Type B pancreatic cell (in vitro differentiated cells): Measurements from ENCODE around the gene PDE9A. TPM values are rescaled to one million over a fixed set of nuclear protein-coding genes. Genes with fewer than 3 reads are reported as not detected.

Experiments used
- DNase-seq: peaks from one replicate; pipeline ENCODE4 v3.0.0; 2021; ENCODE audit warnings: mixed read lengths; ENCODE audit not compliant: unreplicated experiment; ENCODE audit errors: extremely low spot score
- H3K27ac Mint-ChIP-seq: 2 replicates; pipeline ENCODE4 v1.8.0; 2021; ENCODE audit warnings: mild to moderate bottlenecking, mixed read lengths
- H3K27me3 Mint-ChIP-seq: 2 replicates; pipeline ENCODE4 v1.8.0; 2021; ENCODE audit warnings: mixed read lengths
- H3K36me3 Mint-ChIP-seq: 2 replicates; pipeline ENCODE4 v1.8.0; 2021; ENCODE audit warnings: mixed read lengths
- H3K4me1 Mint-ChIP-seq: one replicate; pipeline ENCODE4 v1.8.0; 2021; ENCODE audit warnings: mixed read lengths; ENCODE audit not compliant: unreplicated experiment
- H3K4me3 Mint-ChIP-seq: 2 replicates; pipeline ENCODE4 v1.8.0; 2021; ENCODE audit warnings: mild to moderate bottlenecking, mixed read lengths
- H3K9me3 Mint-ChIP-seq: 2 replicates; pipeline ENCODE4 v1.8.0; 2021; ENCODE audit warnings: mixed read lengths
- CTCF ChIP-seq: fragments of 200-600 bp; sonication (generic); conservative IDR thresholded peaks from 2 replicates; pipeline ENCODE4 v1.5.0; 2021; ENCODE audit warnings: antibody characterized with exemption, mild to moderate bottlenecking
- total RNA-seq: library from RNA; stranded (reverse); gene quantifications from 2 replicates; pipeline ENCODE4 v1.2.1, GENCODE V29; 2021; ENCODE audit warnings: low replicate concordance

PDE9A gene
- total RNA-seq, 1 donor from 2014 or later: 18.6 TPM

GRCh38 chr21:42656872-42657271 is 3.5 kb downstream of the PDE9A start:
- peaks cover 32% of the 10 kb centered on the region for H3K4me1 Mint-ChIP-seq
- H3K27me3 Mint-ChIP-seq: peaks cover 20% of the 10 kb centered on the region
- H3K4me3 Mint-ChIP-seq: peak overlapping the region; percentile 41
- no peak for DNase-seq
- no peaks in the 10 kb centered on the region for H3K9me3 Mint-ChIP-seq
- H3K27ac Mint-ChIP-seq: no peak overlapping the region
- H3K36me3 Mint-ChIP-seq: peaks cover 5% of the 10 kb centered on the region
- no peak for TF ChIP-seq CTCF

GRCh38 chr21:42657676-42658319 is 4.4 kb downstream of the PDE9A start:
- no peak overlapping the region for H3K27ac Mint-ChIP-seq
- no peak for TF ChIP-seq CTCF
- H3K36me3 Mint-ChIP-seq: peaks cover 5% of the 10 kb centered on the region
- peaks cover 31% of the 10 kb centered on the region for H3K4me1 Mint-ChIP-seq
- H3K27me3 Mint-ChIP-seq: peaks cover 20% of the 10 kb centered on the region
- H3K9me3 Mint-ChIP-seq: no peaks in the 10 kb centered on the region
- H3K4me3 Mint-ChIP-seq: no peak overlapping the region
- DNase-seq: no peak

- H3K36me3 Mint-ChIP-seq: peaks cover 5% of the 10 kb centered on the region
- no peak for TF ChIP-seq CTCF
- H3K27ac Mint-ChIP-seq: peak overlapping the region; percentile 51
- peaks cover 18% of the 10 kb centered on the region for H3K27me3 Mint-ChIP-seq
- H3K4me1 Mint-ChIP-seq: peaks cover 28% of the 10 kb centered on the region
- no peaks in the 10 kb centered on the region for H3K9me3 Mint-ChIP-seq
- peak overlapping the region; percentile 62 for H3K4me3 Mint-ChIP-seq
- DNase-seq: no peak
Measured at GRCh38 chr21:42658320-42659105, 5.1 kb downstream of the PDE9A start.

GRCh38 chr21:42659416-42660117 is 6.1 kb downstream of the PDE9A start:
- H3K4me1 Mint-ChIP-seq: peaks cover 26% of the 10 kb centered on the region
- DNase-seq: no peak
- no peak overlapping the region for H3K4me3 Mint-ChIP-seq
- no peaks in the 10 kb centered on the region for H3K9me3 Mint-ChIP-seq
- peaks cover 5% of the 10 kb centered on the region for H3K36me3 Mint-ChIP-seq
- peaks cover 16% of the 10 kb centered on the region for H3K27me3 Mint-ChIP-seq
- no peak for TF ChIP-seq CTCF
- no peak overlapping the region for H3K27ac Mint-ChIP-seq

GRCh38 chr21:42660118-42660470 is 6.7 kb downstream of the PDE9A start:
- TF ChIP-seq CTCF: no peak
- no peaks in the 10 kb centered on the region for H3K9me3 Mint-ChIP-seq
- H3K4me1 Mint-ChIP-seq: peaks cover 25% of the 10 kb centered on the region
- no peak overlapping the region for H3K4me3 Mint-ChIP-seq
- peaks cover 11% of the 10 kb centered on the region for H3K27me3 Mint-ChIP-seq
- no peak for DNase-seq
- H3K36me3 Mint-ChIP-seq: peaks cover 8% of the 10 kb centered on the region
- no peak overlapping the region for H3K27ac Mint-ChIP-seq
